SK-N-SH treated with all-trans-retinoic acid at 6 μM for 48 hours (cell line): ENCODE data around the gene HDGFL3.
"Not testable (repeated sequence)": the region's sequence is repeated elsewhere in the genome, so short reads cannot be mapped to it uniquely, and the experiment has no call there.

Experiments
- ATAC-seq: fragments of 200-7000 bp; cut with Tn5 transposase; 3 replicates; pipeline ENCODE4 v1.9.1; 2020; ENCODE audit warnings: mild to moderate bottlenecking, moderate library complexity
- ARNTL ChIP-seq: fragments of 450-650 bp; formaldehyde crosslinking; IDR thresholded peaks from 2 replicates; pipeline ENCODE4 v1.5.0; 2020; ENCODE audit warnings: low read depth, mild to moderate bottlenecking, moderate library complexity, borderline replicate concordance
- BACH2 ChIP-seq: fragments of 250-450 bp; sonication (Bioruptor Pico); IDR thresholded peaks from 2 replicates; pipeline ENCODE4 v1.9.0; 2021; ENCODE audit warnings: mild to moderate bottlenecking, borderline replicate concordance
- CSDC2 ChIP-seq: fragments of 250-450 bp; sonication (Bioruptor Pico); IDR thresholded peaks from 2 replicates; pipeline ENCODE4 v1.5.0; 2020; ENCODE audit warnings: mild to moderate bottlenecking, moderate library complexity
- ESRRG ChIP-seq: fragments of 250-450 bp; sonication (Bioruptor Pico); IDR thresholded peaks from 2 replicates; pipeline ENCODE4 v1.6.1; 2021; ENCODE audit warnings: mild to moderate bottlenecking
- GLIS3 ChIP-seq: fragments of 250-450 bp; sonication (Bioruptor Pico); IDR thresholded peaks from 2 replicates; pipeline ENCODE4 v1.5.0; 2020; ENCODE audit warnings: mild to moderate bottlenecking, moderate library complexity
- OSR1 ChIP-seq: fragments of 250-450 bp; sonication (Bioruptor Pico); IDR thresholded peaks from 2 replicates; pipeline ENCODE4 v1.8.0; 2022; ENCODE audit warnings: moderate library complexity, mild to moderate bottlenecking, inconsistent platforms
- PATZ1 ChIP-seq: fragments of 250-450 bp; sonication (Bioruptor Pico); IDR thresholded peaks from 2 replicates; pipeline ENCODE4 v1.8.0; 2020; ENCODE audit warnings: mild to moderate bottlenecking, moderate library complexity, borderline replicate concordance
- POU6F1 ChIP-seq: fragments of 250-450 bp; sonication (Bioruptor Pico); IDR thresholded peaks from 2 replicates; pipeline ENCODE4 v1.8.0; 2021; ENCODE audit warnings: low read depth, mild to moderate bottlenecking, moderate library complexity, borderline replicate concordance
- PPARA ChIP-seq: fragments of 250-450 bp; sonication (Bioruptor Pico); IDR thresholded peaks from 2 replicates; pipeline ENCODE4 v1.5.0; 2020; ENCODE audit warnings: mild to moderate bottlenecking, borderline replicate concordance
- RARB ChIP-seq: fragments of 250-450 bp; sonication (Bioruptor Pico); IDR thresholded peaks from 2 replicates; pipeline ENCODE4 v1.8.0; 2021; ENCODE audit warnings: mild to moderate bottlenecking, moderate library complexity
- SNAI2 ChIP-seq: fragments of 250-450 bp; sonication (Bioruptor Pico); IDR thresholded peaks from 2 replicates; pipeline ENCODE4 v1.5.0; 2020; ENCODE audit warnings: mild to moderate bottlenecking, moderate library complexity
- TOX ChIP-seq: fragments of 250-450 bp; sonication (Bioruptor Pico); IDR thresholded peaks from 2 replicates; pipeline ENCODE4 v1.8.0; 2021; ENCODE audit warnings: mild to moderate bottlenecking, moderate library complexity, borderline replicate concordance
- TSHZ2 ChIP-seq: fragments of 250-450 bp; sonication (Bioruptor Pico); IDR thresholded peaks from 2 replicates; pipeline ENCODE4 v1.5.0; 2020; ENCODE audit warnings: mild to moderate bottlenecking, moderate library complexity
- ZC3H10 ChIP-seq: fragments of 250-450 bp; sonication (Bioruptor Pico); IDR thresholded peaks from 2 replicates; pipeline ENCODE4 v1.5.1; 2021; ENCODE audit warnings: mild to moderate bottlenecking, moderate library complexity
- ZFP3 ChIP-seq: fragments of 250-450 bp; sonication (Bioruptor Pico); IDR thresholded peaks from 2 replicates; pipeline ENCODE4 v1.5.0; 2020; ENCODE audit warnings: mild to moderate bottlenecking, moderate library complexity
- ZFP30 ChIP-seq: fragments of 450-650 bp; formaldehyde crosslinking; IDR thresholded peaks from 2 replicates; pipeline ENCODE4 v1.5.0; 2022; ENCODE audit warnings: mild to moderate bottlenecking, moderate library complexity
- ZNF565 ChIP-seq: fragments of 450-650 bp; formaldehyde crosslinking; conservative IDR thresholded peaks from 2 replicates; pipeline ENCODE4 v1.5.0; 2020; ENCODE audit warnings: low read depth, mild to moderate bottlenecking, moderate library complexity
- ZNF70 ChIP-seq: fragments of 450-650 bp; formaldehyde crosslinking; IDR thresholded peaks from 2 replicates; pipeline ENCODE4 v1.5.0; 2020; ENCODE audit warnings: mild to moderate bottlenecking, moderate library complexity
- ZNF8 ChIP-seq: fragments of 450-650 bp; formaldehyde crosslinking; IDR thresholded peaks from 2 replicates; pipeline ENCODE4 v1.5.0; 2020; ENCODE audit warnings: mild to moderate bottlenecking, moderate library complexity
- TF ChIP-seq, protein P1 (sequence below): fragments of 250-450 bp; sonication (Bioruptor Pico); IDR thresholded peaks from 2 replicates; pipeline ENCODE4 v1.5.1; 2020; ENCODE audit warnings: low read depth, mild to moderate bottlenecking, moderate library complexity
- TF ChIP-seq, protein P2 (sequence below): fragments of 250-450 bp; sonication (Bioruptor Pico); IDR thresholded peaks from 2 replicates; pipeline ENCODE4 v1.5.1; 2021; ENCODE audit warnings: mild to moderate bottlenecking, moderate library complexity

The HDGFL3 gene

GRCh38 chr15:83094583-83094982 lies 113.0 kb downstream of the HDGFL3 start (continued):
- TF ChIP-seq, protein P1, sequence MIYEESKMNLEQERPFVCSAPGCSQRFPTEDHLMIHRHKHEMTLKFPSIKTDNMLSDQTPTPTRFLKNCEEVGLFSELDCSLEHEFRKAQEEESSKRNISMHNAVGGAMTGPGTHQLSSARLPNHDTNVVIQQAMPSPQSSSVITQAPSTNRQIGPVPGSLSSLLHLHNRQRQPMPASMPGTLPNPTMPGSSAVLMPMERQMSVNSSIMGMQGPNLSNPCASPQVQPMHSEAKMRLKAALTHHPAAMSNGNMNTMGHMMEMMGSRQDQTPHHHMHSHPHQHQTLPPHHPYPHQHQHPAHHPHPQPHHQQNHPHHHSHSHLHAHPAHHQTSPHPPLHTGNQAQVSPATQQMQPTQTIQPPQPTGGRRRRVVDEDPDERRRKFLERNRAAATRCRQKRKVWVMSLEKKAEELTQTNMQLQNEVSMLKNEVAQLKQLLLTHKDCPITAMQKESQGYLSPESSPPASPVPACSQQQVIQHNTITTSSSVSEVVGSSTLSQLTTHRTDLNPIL (CRISPR knock-in tag), result no peak
- TF ChIP-seq ZNF565 (CRISPR knock-in tag) (no peak), RARB (CRISPR knock-in tag) (no peak), ZNF70 (no peak)

- ATAC-seq, result no peak
- TF ChIP-seq ZFP3 (no peak), BACH2 (no peak), SNAI2 (no peak), TOX (CRISPR knock-in tag) (no peak), ZNF8 (CRISPR knock-in tag) (no peak), ZC3H10 (CRISPR knock-in tag) (no peak), RARB (CRISPR knock-in tag) (no peak), ESRRG (CRISPR knock-in tag) (no peak), ZNF565 (CRISPR knock-in tag) (no peak), POU6F1 (CRISPR knock-in tag) (no peak), ZFP30 (CRISPR knock-in tag) (no peak), ZNF70 (no peak), OSR1 (CRISPR knock-in tag) (no peak), ARNTL (CRISPR knock-in tag) (no peak), PPARA (CRISPR knock-in tag) (no peak), CSDC2 (CRISPR knock-in tag) (no peak), PATZ1 (CRISPR knock-in tag) (no peak)
- TF ChIP-seq, protein P2, sequence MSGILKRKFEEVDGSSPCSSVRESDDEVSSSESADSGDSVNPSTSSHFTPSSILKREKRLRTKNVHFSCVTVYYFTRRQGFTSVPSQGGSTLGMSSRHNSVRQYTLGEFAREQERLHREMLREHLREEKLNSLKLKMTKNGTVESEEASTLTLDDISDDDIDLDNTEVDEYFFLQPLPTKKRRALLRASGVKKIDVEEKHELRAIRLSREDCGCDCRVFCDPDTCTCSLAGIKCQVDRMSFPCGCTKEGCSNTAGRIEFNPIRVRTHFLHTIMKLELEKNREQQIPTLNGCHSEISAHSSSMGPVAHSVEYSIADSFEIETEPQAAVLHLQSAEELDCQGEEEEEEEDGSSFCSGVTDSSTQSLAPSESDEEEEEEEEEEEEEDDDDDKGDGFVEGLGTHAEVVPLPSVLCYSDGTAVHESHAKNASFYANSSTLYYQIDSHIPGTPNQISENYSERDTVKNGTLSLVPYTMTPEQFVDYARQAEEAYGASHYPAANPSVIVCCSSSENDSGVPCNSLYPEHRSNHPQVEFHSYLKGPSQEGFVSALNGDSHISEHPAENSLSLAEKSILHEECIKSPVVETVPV (CRISPR knock-in tag), result no peak
- TF ChIP-seq, protein P1 (CRISPR knock-in tag), result no peak
- TF ChIP-seq, all 23 proteins: peak for 0
These were observed 115.2 kb downstream of the HDGFL3 start for GRCh38 chr15:83092309-83092976.

GRCh38 chr15:83091965-83092308 lies 115.7 kb downstream of the HDGFL3 start:
- ATAC-seq, result not testable (repeated sequence)

- no peak for TF ChIP-seq PATZ1 (CRISPR knock-in tag)
- no peak for TF ChIP-seq TOX (CRISPR knock-in tag)
- TF ChIP-seq ZNF565 (CRISPR knock-in tag), result no peak
- TF ChIP-seq, protein P1 (CRISPR knock-in tag), result no peak
- TF ChIP-seq TSHZ2 (CRISPR knock-in tag), result no peak
- no peak for TF ChIP-seq GLIS3 (CRISPR knock-in tag)
- ATAC-seq, result no peak
These were observed 117.2 kb downstream of the HDGFL3 start for GRCh38 chr15:83090465-83090864.
